Tibial nerve (tissue), 3 donors: ENCODE results near the gene FER.

Experiments
- POLR2A ChIP-seq, 2 donors: fragments of 450-650 bp; IDR thresholded peaks; one replicate each; pipeline ENCODE4 v1.6.1; 2017; ENCODE audit warnings: antibody characterized with exemption in 2 of 2, mild to moderate bottlenecking in 2 of 2, moderate library complexity in 2 of 2
- TF ChIP-seq, protein P1 (sequence below), 5 experiments: fragments of 200-600 bp in 3 of 5; fragments of 450-650 bp in 2 of 5; sonication (generic) in 3 of 5; IDR thresholded peaks; one replicate each; pipeline ENCODE4 v1.5.1; 2016 to 2019; ENCODE audit warnings: antibody characterized with exemption in 5 of 5, mild to moderate bottlenecking in 3 of 5, moderate library complexity in 2 of 5

DNA sequence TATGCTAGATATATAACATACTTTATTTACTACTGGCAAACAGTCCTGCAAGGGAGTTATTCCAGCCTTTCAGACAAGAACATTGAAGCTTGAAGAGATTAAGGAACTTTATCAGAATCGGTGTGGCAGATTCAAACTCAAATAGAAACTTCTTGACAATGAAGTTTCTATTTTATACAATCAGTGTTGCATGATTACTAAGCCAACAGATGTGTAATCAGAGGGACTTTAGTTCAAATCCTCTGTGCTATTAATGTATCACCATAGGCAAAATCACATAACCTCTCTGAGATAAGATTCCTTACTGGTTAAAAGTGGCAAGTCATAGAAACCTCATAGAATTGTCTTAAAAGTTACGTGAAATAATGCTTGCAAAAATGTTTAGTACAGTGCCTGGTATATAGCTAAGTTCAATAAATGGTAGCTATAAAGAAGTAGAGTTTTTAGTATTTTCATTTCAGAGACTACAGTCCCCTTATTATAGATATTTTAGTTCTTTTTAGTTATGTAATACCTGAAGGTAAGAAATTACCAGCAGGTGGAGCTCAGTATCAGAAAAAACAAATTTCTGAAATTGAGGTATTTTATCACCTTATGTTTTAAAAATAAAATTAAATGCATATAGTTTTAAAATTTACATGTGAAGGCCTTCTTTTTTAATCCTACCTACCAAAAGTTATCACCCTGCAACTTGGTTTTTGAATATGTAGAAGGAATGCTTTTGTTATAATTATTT is 172.1 kb downstream of the FER start:
- TF ChIP-seq, protein P1, sequence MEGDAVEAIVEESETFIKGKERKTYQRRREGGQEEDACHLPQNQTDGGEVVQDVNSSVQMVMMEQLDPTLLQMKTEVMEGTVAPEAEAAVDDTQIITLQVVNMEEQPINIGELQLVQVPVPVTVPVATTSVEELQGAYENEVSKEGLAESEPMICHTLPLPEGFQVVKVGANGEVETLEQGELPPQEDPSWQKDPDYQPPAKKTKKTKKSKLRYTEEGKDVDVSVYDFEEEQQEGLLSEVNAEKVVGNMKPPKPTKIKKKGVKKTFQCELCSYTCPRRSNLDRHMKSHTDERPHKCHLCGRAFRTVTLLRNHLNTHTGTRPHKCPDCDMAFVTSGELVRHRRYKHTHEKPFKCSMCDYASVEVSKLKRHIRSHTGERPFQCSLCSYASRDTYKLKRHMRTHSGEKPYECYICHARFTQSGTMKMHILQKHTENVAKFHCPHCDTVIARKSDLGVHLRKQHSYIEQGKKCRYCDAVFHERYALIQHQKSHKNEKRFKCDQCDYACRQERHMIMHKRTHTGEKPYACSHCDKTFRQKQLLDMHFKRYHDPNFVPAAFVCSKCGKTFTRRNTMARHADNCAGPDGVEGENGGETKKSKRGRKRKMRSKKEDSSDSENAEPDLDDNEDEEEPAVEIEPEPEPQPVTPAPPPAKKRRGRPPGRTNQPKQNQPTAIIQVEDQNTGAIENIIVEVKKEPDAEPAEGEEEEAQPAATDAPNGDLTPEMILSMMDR (IDR thresholded peaks at IDR 0.05) = peak in 2 of 5 experiments; percentile 6 to 8
- TF ChIP-seq POLR2A (IDR thresholded peaks at IDR 0.05) = no peak
